ENCODE results near the gene MMP7. TPM values are rescaled to one million over a fixed set of nuclear protein-coding genes. Genes with fewer than 3 reads are reported as not detected.

MMP7 gene
- total and polyA plus RNA-seq, 12 donors: 0.39 to 0.61 (median 0.44) TPM; not detected in 9

DNA sequence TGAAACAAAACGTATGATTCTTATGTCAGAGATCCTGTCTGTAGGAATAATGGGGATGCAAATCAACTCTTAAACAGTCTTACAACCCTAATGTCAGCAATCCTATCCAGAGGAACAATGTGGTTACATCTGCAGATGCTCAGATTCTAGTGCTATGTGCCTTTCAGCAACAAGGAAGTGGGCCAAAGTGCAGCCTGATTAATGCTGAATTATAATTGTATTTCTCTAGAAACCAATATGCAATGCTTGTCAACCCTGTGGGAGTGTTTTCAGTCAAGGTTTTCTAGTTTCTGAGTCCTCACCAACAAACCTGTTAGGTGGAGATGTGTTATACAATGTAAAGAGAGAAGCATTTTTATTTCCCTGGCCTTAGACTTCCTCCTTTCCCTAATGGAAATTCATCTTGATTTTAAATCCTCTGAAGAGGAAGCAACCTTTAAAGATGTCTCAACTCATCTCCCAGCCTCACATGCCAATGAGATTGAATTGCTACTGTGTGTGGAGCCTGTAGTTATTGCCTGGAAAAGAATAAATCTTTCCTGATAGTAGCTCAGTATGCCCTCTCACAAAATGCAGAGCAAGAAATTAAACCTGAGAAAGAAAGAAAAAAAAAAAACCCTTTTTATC lies 51.8 kb downstream of the MMP7 start:
- TF ChIP-seq, protein P1, sequence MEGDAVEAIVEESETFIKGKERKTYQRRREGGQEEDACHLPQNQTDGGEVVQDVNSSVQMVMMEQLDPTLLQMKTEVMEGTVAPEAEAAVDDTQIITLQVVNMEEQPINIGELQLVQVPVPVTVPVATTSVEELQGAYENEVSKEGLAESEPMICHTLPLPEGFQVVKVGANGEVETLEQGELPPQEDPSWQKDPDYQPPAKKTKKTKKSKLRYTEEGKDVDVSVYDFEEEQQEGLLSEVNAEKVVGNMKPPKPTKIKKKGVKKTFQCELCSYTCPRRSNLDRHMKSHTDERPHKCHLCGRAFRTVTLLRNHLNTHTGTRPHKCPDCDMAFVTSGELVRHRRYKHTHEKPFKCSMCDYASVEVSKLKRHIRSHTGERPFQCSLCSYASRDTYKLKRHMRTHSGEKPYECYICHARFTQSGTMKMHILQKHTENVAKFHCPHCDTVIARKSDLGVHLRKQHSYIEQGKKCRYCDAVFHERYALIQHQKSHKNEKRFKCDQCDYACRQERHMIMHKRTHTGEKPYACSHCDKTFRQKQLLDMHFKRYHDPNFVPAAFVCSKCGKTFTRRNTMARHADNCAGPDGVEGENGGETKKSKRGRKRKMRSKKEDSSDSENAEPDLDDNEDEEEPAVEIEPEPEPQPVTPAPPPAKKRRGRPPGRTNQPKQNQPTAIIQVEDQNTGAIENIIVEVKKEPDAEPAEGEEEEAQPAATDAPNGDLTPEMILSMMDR (IDR thresholded peaks at IDR 0.05): no peak
- TF ChIP-seq POLR2A (IDR thresholded peaks at IDR 0.05): no peak
- WGBS, 4 donors: 73 to 88% (median 86%) methylated on average over 1 of the region's 1 CpG
- no peaks in the 10 kb centered on the region for H3K36me3 ChIP-seq (replicated peaks in 1 of 2)

DNA sequence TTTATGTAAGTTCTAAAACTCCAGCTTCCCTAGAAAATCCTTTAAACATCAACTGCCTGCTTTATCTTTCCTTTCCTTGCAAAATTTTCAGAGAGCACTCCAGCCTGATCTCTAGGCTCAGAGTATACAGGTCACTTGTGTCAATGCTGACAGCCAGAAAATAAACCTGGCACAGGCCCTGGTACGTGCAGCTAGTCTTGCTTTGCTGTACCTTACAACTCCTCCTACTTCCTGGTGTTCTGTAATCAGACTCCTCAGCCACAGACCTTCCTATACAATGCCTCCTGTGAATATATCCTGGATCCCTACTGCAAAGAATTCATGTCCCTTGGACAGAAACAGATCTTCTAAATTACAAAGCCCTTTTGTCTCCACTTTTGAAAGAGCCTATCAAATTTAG lies 53.7 kb downstream of the MMP7 start:
- H3K4me1 ChIP-seq (replicated peaks in 1 of 2): no peaks in the 10 kb centered on the region
- no peaks in the 10 kb centered on the region for H3K36me3 ChIP-seq (replicated peaks in 1 of 2)
- no peak for TF ChIP-seq POLR2A (IDR thresholded peaks at IDR 0.05)
- DNase-seq: peak in 2 of 7 donors; percentile 19 to 52
- H3K9me3 ChIP-seq (replicated peaks in 1 of 3): no peaks in the 10 kb centered on the region
- 17 to 41% (median 27%) methylated on average over 1 of the region's 1 CpG for WGBS, 4 donors
- H3K4me3 ChIP-seq: no peak overlapping the region
- H3K27ac ChIP-seq: no peak overlapping the region
- H3K27me3 ChIP-seq: no peaks in the 10 kb centered on the region
- intact Hi-C loops (cut with DNase I): no loop called here

More for the DNA sequence above, 51.8 kb downstream of the MMP7 start:
- Histone ChIP-seq H3K4me3 (no peak overlapping the region), H3K9me3 (replicated peaks in 1 of 3) (no peaks in the 10 kb centered on the region), H3K27ac (no peak overlapping the region), H3K27me3 (no peaks in the 10 kb centered on the region), H3K4me1 (replicated peaks in 1 of 2) (no peaks in the 10 kb centered on the region)
- DNase-seq: no peak
- intact Hi-C loops (cut with DNase I): no loop called here

DNA sequence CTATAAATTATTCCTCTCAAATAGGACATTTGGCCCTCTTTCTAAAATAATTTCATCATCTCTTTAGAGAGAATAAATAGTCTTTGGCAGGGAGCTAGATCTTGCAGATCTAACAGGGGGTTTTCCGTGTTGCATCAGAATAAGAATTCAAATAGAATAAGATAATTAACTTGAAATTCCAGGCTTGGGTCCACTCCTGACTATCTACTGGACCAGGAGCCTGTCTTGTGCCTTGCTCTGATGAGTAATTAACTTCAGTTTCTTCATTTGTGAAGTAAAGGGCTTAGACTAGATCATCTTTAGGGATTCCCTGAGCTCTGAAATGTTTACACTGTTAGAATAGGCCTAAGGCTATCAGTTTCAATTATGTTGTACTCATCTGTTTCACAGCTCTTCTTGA lies 54.5 kb downstream of the MMP7 start:
- intact Hi-C loops (cut with DNase I): no loop called here
- no peaks in the 10 kb centered on the region for H3K36me3 ChIP-seq (replicated peaks in 1 of 2)
- H3K4me1 ChIP-seq (replicated peaks in 1 of 2): no peaks in the 10 kb centered on the region
- no peaks in the 10 kb centered on the region for H3K27me3 ChIP-seq
- 36 to 71% (median 53%) methylated on average over 1 of the region's 1 CpG for WGBS, 4 donors
- H3K9me3 ChIP-seq (replicated peaks in 1 of 3): no peaks in the 10 kb centered on the region
- H3K27ac ChIP-seq: no peak overlapping the region
- no peak overlapping the region for H3K4me3 ChIP-seq
- no peak for DNase-seq
- TF ChIP-seq POLR2A (IDR thresholded peaks at IDR 0.05): no peak
- TF ChIP-seq, protein P1 (IDR thresholded peaks at IDR 0.05): no peak

DNA sequence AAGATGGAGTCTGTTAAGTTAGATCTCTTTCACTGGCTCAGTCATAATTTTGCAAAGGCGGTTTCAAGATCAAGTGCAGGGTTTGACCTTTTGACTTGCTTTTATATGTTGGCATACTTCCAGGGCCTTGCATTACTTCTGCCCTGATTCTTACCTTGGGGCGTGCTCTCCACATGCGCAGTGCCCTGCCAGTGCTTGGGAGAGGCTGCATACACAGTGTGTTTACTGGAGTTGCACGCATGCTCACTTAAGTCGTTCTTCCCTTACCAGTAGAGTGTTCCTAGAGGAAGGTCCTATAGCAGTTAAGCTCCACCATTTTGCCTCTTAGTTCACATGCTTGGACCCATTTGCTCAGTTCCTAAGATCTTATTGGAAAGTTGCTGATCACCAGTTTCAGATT lies 57.0 kb downstream of the MMP7 start:
- Histone ChIP-seq H3K27ac (no peak overlapping the region), H3K36me3 (replicated peaks in 1 of 2) (no peaks in the 10 kb centered on the region), H3K4me3 (no peak overlapping the region), H3K27me3 (no peaks in the 10 kb centered on the region), H3K4me1 (replicated peaks in 1 of 2) (peaks cover 10 to 12% of the 10 kb centered on the region in 2 donors), H3K9me3 (replicated peaks in 1 of 3) (no peaks in the 10 kb centered on the region)
- no peak for TF ChIP-seq POLR2A (IDR thresholded peaks at IDR 0.05)
- TF ChIP-seq, protein P1 (IDR thresholded peaks at IDR 0.05): no peak
- intact Hi-C loops (cut with DNase I): no loop called here
- no peak for DNase-seq
- 90 to 98% (median 94%) methylated on average over 5 of the region's 5 CpGs for WGBS, 4 donors

DNA sequence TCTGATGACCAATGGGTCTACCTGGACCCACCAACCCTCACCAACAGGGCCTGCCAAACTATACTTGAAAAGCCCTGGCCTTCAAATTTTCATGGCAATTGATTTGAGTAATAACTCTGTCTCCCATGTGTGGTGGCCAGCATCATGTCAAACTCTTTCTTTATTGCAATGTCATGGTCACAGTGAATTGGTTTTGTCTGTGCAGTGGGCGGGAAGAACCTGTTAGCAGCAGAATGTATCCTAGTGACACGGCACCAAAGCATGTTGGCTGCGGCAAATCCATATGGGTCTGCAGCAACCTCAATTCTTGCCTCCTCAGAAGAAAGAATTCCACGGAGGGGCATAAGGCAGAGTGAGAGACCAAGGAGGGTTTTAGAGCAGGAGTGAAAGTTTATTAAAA lies 58.4 kb downstream of the MMP7 start:
- Histone ChIP-seq H3K27ac (no peak overlapping the region), H3K9me3 (replicated peaks in 1 of 3) (no peaks in the 10 kb centered on the region), H3K27me3 (no peaks in the 10 kb centered on the region), H3K4me1 (replicated peaks in 1 of 2) (peaks cover 10 to 12% of the 10 kb centered on the region in 2 donors), H3K4me3 (no peak overlapping the region), H3K36me3 (replicated peaks in 1 of 2) (no peaks in the 10 kb centered on the region)
- TF ChIP-seq, protein P1 (IDR thresholded peaks at IDR 0.05): no peak
- no peak for TF ChIP-seq POLR2A (IDR thresholded peaks at IDR 0.05)
- WGBS, 4 donors: 82 to 95% (median 90%) methylated on average over 4 of the region's 4 CpGs
- DNase-seq: no peak
- intact Hi-C loops (cut with DNase I): no loop called here

All from adrenal gland (tissue), 12 donors.